GM19452 (cell line): ENCODE measurements around the gene FMO1.
"Not testable (repeated sequence)": the region's sequence is repeated elsewhere in the genome, so short reads cannot be mapped to it uniquely, and the experiment has no call there.

Experiments used
- ATAC-seq: cut with Tn5 transposase; IDR thresholded peaks from one replicate; pipeline ENCODE4 v1.9.1; 2021; ENCODE audit not compliant: unreplicated experiment

Gene FMO1

DNA sequence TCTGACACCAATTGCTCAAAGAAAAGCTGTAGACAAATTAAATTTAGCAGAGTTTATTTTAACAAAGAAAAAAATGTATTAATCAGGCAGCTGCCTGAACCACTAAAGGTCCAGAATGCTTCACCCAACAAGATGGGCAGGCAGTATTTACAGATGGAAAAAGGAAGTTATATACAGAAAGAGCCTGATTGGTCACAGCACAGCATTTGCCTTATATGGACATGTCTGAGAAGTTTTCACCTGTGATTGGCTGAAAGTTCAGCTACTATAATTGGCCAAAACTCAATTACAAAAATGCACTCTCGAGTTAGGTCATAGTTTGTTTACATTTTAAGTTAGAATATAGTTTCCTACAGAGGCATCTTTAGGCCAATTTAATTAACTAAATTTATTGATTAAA lies 15.1 kb upstream of the FMO1 start:
- no peak for ATAC-seq

DNA sequence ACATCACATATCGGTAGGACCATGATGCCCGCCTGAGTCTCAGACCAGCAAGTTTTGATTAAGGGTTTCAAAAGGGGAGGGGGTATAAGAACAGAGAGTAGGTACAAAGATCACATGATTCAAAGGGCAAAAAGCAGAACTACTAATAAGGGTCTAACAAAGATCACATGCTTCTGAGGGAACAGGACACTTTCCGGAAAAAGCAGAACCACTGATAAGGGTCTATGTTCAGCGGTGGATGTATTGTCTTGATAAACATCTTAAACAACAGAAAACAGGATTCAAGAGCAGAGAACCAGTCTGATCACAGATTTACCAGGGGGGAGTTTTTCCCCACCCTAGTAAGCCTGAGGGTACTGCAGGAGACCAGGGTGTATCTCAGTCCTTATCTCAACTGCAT lies 12.1 kb upstream of the FMO1 start:
- ATAC-seq: not testable (repeated sequence)

DNA sequence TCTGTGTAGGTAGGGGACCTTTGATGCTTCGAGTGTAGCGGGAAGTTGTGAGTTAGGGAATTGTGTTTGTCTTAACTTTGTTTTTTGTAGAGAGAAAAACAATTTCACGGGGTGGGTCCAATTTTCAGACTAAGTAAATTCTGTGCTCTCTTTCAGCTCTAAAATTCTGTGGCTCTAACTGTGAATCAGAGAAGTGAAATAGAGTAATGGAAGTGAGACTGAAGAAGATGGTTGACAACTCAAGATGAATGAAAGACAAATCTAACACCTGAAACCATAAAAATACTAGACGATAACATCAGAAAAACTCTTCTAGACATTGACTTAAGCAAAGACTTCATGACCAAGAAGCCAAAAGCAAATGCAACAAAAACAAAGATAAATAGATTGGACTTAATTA lies 4.4 kb upstream of the FMO1 start:
- ATAC-seq: no peak

DNA sequence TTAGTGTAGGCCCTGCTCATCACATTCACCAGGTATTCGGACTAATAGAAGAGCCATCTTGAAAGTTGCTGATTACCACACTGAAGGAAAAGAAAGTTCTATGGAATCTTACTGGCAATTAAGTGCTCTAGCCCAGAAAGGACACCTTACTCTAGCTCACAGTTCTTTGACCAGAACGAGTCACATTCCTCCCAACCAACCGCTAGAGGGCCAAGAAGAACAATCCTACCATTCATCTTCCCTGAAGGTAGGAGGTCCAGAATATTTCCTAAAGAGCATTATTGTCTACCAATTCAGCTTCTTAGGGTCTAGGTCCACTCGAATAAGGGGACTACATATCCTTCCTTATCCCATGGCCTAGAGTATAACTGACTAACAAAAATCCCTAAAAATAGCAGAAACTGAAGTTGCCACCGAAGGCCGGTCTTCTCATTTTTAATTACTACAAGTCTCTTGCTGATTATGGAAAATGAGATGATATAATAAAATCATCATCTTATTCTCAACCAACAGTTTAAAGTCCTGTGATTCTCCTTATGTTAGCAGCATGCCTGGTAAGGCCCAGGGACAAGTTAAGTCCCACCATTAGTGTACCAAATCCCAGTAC lies 2.7 kb upstream of the FMO1 start:
- no peak for ATAC-seq

DNA sequence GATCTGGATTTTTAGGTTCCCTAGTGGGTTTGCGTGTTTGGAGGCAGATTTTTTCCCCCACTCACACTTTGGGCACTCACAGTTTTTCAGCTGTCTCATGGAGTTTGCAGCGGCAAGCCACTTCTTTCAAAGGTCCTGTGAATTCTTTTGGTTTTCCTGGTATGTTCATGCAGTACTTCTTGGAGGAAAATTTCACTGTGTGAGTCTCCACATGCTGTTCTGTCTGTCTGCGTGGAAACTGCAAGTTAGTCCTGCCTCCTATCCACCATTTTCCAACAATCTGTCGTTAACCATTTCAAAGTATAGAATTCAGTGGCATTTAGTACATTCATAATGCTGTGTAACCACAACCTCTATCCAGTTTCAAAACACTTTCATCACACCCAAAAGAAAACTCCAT lies 793 bp upstream of the FMO1 start:
- no peak for ATAC-seq

DNA sequence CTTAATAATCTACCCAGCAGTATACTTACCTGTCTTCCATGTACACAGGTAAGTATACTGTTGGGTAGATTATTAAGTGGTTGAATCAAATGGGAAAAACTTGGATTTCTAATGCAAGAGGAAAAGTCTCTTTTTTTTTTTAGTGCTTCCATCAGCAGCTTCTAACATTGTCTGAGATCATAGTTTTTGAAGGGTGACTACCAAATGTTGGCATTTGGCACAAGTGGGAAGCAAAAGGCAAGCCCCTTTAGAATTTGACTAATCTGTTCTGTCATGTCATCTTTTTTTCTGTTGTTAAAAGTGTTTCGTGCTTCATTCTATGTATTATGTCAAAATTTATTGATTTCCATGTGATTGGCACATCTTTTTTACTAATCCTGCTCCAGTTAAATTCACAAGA lies 547 bp downstream of the FMO1 start:
- ATAC-seq: no peak

DNA sequence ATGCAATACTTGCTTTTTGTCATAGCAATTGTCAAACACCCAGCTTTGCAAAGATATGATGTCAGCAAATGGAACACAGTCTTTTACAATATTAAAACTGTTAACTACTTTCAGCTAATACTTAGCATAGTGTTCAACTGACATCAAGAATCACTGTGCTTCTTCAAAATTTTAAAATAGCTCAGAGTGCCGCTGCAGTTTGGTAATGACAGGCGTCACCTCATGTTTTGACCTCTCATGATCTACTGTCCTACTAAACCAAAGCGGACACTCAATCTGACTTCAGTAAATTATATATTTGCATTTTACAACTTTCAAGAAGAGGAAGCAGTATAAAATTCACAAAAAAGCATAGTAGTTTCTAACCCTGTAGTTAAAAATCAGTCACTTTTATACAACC lies 2.0 kb downstream of the FMO1 start:
- no peak for ATAC-seq

DNA sequence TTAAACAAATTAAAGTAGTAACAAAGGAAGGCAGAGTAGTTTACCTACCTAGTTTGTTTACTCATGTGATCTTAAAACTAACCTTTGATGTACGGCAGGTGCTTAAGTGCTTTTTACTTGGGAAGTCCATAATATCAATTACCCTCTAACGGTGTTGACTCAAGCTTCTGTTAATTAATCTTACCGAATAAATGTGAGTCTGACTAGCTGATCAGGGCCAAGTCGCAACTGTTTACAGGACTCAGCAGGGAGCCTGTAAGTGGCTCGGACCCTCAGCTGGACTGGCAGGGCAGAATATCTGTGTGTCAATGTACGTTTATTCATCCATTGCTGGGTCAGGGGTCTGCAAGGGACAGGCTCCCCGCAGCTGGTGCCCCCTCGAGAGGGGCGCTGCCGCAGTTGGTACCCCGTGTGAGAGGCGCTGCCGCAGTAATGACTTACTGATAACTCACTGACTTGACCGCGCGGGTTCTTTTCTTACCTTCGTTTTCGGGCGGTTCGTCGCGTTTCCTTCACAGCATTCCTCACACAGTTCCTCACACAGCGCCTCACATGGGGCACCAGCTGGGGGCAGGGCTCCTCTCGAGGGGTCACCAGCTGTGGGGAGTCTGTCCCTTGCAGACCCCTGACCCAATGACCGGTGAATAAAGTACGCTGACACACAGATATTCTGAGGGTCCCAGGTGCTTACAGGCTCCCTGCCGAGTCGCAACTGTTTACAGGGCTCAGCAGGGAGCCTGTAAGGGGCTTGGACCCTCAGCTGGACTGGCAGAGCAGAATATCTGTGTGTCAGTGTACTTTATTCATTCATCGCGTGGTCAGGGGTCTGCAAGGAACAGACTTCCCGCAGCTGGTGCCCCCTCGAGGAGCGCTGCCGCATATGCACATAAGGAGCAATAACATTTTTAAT lies 3.0 kb downstream of the FMO1 start:
- peak; percentile 46 for ATAC-seq

DNA sequence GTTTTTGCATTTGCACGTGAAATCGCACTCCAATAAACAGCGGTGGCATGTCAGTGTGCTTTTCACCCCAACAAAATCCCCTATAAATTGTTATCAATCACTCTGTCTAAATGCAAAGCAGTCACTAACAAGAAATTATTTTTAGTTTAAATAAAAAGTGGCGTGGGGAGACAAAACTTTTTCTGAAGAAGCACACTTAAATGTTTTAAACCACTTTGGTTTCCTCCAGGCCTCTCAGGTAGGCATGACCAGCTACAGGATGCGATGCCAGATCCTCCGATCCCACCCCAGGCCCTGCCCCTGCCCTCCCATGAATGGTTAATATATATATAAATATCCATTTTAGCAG lies 3.6 kb downstream of the FMO1 start:
- no peak for ATAC-seq

DNA sequence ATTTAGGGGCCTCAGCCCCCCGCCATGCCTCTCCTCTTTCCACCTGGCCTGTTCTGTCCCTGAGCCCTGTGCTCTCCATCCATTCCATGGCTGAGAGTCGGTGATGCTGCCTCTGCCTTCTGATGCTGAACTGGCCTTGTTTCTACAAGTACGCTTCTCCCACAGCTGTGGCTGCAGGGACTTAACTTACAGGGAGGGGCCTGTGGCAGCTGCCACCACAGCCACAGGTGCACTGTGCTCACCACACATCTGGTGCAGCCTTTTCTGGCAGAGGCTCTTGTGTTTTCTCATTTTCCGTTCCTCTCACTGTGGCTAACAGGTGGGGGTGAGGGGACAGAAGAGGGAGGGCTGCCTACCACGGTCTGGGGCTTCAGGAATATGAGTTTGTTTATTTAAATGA lies 4.2 kb downstream of the FMO1 start:
- ATAC-seq: peak; percentile 88

DNA sequence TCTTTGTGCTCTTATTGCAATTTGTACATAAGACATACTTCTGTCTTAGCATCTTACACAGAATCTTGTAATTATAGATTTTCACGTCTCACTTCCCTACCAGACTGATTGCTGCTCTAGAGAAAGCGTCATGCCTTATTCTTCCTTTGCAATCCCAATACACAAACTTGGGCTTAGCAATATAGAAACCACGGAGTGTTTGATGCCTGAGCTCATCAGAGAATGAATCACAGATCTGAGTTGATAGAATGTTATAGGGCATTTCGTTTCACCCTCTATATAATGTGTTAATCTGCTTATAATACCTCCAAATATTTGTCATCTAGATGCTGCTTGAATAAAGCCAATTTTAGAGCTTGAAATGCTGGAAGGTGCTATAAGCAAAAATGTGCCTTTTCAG lies 6.6 kb downstream of the FMO1 start:
- ATAC-seq: no peak

DNA sequence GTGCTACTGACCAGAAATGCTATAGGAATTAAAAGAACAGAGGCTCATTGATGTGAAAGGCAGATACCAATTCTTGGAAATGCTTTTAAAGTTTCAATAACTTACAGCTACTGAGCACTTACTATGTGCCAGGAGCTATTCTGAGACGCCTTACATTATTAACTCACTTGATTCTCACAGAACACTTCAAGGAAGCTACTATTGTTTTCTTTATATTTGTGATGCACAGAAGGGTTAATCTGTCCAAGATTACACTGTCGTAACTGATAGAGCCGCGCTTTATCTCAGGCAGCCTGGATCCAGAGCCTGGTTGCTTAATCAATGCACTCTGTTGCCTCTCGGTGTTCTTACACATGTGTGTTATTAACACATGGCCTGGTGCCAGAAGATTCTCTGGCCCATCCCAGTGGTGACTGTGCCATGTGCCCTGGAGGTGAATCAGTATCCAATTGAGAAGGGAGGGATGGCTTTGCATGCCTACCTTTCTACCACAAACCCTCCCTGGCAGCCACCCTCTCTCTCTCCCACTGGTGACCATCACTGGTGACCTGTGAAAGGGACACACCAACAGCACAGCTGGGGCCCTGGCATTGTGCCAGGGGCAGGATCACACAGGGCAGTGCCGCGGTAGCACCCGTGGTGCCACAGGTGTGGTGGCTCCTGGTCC lies 8.8 kb downstream of the FMO1 start:
- no peak for ATAC-seq

DNA sequence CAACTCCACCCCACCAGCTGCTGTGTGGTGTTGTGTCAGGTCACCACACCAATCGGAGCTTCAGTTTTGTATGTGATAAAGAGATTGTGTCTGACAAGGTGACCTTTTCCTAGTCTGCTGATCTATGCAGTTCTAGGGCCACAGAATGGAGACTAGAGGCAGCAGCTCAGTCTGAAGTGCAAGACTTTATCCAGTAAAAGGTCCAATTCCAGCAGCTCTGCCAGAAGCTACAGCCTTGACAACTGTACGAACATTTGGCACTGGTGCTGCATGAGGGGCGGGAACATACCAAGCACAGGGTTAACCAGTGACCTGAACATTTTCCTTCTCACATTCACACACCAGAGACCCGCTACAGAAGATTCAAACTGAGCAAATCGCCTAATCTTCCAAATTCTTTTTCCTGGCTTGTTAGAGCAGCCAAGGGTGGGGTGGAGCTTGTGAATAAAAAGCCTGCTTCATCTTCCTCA lies 9.3 kb downstream of the FMO1 start:
- no peak for ATAC-seq

DNA sequence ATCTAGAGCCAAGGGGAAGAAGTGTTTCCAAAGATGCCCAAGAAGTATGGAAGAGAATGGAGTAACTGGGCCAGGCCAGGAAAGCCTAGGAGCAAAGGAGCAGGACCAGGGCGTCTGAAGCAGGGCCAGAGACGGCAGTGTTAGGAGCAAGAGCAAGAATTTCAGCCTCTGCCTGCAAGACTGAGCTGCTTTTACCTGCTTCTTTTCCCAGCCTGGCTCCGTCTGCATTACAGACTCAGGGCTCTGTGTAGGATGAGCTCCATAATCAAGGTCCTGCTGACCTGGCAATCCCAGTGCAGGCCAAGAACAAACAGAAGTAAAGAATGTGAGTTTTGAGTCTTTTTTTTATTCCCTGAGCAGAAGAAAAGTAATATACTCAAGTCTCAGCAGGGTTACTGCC lies 10.1 kb downstream of the FMO1 start:
- no peak for ATAC-seq

DNA sequence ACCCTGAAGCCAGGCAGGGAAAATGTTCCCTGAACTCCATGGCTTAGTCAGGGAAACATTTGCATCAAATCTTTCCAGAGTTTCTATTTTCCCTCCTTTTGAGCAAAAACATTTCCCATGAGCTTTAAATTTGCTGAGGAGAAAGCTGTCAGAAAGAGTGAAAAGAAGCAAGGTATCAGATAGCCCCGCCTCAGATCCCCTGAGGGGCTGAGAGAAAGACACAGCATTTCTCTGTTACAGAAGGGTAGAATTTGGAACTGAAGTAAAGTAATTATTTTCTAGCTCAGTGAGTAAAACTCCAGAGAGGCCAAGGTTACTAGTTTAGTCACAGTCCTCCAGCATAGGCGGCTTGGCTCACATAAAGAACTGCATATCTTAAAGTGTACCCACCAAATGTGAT lies 10.6 kb downstream of the FMO1 start:
- no peak for ATAC-seq

DNA sequence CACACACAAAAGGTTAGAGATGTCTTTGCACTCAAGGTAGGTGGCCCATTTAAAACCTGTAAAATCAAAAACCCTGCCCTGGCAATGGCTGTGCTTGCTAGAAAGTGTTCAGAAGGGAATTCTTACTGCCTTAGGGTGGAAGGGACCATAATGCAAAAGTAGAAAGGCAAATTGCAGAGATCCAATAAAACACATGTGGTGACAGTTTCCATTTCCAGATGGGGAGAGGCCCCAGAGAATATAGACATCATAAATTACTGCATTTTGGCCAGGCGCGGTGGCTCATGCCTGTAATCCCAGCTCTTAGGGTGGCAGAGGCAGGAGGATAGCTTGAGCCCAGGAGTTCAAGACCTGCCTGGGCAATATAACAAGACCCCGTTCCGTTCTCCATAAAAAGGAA lies 13.0 kb downstream of the FMO1 start:
- no peak for ATAC-seq

DNA sequence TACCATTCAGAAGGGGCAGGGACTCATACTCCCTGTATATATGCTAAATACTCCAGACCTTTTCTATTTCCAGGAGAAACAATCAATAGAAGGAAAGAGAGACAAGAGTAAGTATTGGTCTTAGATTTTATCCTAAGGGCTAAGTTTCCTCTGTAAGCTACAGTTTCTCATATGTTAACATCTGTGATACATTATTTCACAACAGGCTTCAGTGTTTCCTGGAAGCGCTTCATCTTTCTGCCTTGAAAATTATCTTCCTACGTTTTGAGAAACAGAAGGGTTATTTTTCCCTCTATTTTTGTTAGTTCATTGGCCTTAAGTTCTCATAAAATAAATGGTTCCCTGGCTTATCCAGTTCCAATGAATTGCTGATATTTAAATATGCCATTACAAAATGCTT lies 15.6 kb downstream of the FMO1 start:
- no peak for ATAC-seq

DNA sequence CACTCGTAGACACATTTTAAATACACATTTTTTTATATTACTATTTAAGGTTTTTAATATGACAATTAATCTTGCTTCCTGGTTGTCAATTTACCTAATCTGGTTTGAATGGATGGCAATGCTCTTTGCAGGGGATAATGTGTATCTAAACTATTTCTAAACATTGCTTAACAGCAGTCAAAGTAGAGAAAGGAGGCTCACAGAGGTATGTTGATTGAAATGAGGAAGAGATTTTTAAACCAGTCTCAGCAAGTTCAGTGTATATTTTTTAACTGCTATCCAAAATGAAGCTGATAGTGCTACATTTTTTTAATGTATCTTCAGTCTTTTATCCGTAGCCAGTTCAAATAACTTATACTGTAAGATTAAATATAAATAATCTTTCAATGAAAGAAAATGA lies 17.4 kb downstream of the FMO1 start:
- no peak for ATAC-seq

DNA sequence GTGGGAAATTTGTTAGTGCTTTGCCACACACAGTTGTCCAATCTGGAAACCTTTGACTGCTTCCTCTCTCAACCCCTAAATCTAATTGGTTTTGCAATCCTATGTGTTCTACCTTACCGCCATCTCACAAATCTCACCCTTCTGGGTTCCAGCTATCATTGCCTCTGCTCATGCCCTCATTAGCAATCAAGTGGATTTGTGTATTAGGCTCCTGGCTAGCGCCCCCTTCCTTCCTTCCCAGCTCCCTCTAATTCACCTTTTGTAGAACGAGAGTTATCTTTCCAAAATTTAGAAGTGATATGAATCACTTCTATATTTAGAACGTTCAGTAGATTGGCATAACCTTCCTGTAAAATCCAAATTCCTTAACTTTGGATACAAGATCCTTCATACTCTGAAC lies 18.6 kb downstream of the FMO1 start:
- ATAC-seq: no peak

DNA sequence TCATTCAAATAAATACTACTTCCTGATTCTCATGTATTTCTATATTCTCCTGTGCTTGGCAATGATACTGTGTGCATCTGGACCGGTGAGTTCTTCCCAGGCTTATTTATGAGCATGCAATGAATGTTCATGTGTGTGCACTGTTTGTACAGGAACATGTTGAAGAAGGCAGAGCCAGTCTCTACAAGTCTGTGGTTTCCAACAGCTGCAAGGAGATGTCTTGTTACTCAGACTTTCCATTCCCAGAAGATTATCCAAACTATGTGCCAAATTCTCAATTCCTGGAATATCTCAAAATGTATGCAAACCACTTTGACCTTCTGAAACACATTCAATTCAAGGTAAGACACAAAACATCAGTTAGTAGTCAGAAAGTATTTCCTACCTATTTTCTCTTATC lies 19.1 kb downstream of the FMO1 start:
- ATAC-seq: no peak

DNA sequence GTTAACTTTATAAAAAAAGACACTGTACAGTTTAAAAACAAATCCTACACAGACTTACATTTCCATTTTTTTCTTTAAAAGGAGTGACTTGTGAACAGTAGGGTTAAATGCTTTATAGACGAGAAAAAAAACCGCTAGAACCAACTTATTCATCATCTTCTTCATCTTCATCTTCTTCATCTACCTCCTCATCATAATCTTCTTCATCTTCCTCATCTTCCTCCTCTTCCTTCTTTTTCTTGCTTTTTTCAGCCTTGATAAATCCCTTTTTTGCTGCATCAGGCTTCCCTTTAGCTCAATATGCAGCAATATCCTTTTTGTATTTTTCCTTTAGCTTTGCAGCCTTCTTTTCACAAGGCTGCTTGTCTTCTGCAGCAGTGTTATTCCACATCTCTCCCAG lies 22.5 kb downstream of the FMO1 start:
- no peak for ATAC-seq

DNA sequence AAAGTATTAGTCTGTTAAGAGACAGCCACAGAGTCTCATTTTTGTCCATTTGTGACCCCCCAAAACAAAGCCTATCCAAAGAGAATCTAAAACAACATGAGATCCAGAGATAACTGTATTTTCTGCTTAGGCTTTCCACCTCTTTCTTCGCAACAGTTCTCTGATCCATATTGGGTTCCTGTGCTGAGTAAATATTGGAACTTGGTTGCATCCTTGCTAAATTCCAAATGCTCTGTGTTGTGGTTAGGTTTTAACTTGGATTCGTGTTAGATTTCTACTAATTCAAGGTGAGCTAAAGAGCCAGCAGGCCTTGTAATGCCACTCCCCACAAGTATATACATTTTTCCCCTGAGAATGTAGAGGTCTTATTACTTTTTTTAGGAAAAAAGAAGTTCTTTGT lies 29.2 kb downstream of the FMO1 start:
- ATAC-seq: no peak
